Stimulated activated CD8-positive, alpha-beta memory T cell treated with anti-CD3 and anti-CD28 coated beads, Interleukin-15, amount 100 ng/mL, for 24 hours (primary cell): ENCODE results near the gene LIPE.

Experiments used
- DNase-seq: peaks from one replicate; pipeline ENCODE4 v3.0.0-alpha.2; 2020; ENCODE audit warnings: low read depth

Gene LIPE

GRCh38 chr19:42411581-42412178 is 15.5 kb downstream of the LIPE start:
- no peak for DNase-seq

GRCh38 chr19:42410371-42410770 is 16.8 kb downstream of the LIPE start:
- DNase-seq: no peak

- DNase-seq: no peak
Observed at GRCh38 chr19:42409477-42409876, 17.7 kb downstream of the LIPE start.

GRCh38 chr19:42407816-42408175 is 19.4 kb downstream of the LIPE start:
- DNase-seq: no peak

GRCh38 chr19:42407085-42407815 is 19.9 kb downstream of the LIPE start:
- no peak for DNase-seq

GRCh38 chr19:42406111-42406510 is 21.1 kb downstream of the LIPE start:
- DNase-seq: no peak

- no peak for DNase-seq
Observed at GRCh38 chr19:42403586-42403985, 23.6 kb downstream of the LIPE start.

GRCh38 chr19:42402376-42403116 is 24.6 kb downstream of the LIPE start:
- no peak for DNase-seq

- peak; percentile 61 for DNase-seq
Observed at GRCh38 chr19:42401365-42402303, 25.6 kb downstream of the LIPE start.

- DNase-seq: no peak
Observed at GRCh38 chr19:42400404-42400803, 26.8 kb downstream of the LIPE start.

GRCh38 chr19:42397263-42398166 is 29.7 kb downstream of the LIPE start:
- no peak for DNase-seq

GRCh38 chr19:42396381-42397262 is 30.6 kb downstream of the LIPE start:
- DNase-seq: peak; percentile 80

GRCh38 chr19:42394751-42395150 is 32.4 kb downstream of the LIPE start:
- no peak for DNase-seq

- DNase-seq: no peak
Observed at GRCh38 chr19:42392165-42392564, 35.0 kb downstream of the LIPE start.

GRCh38 chr19:42389899-42390298 is 37.3 kb downstream of the LIPE start, which contains the start of gene CNFN:
CNFN (minus strand) TSS chr19:42390297; CDS start chr19:42389037, 1,260 bp downstream.
- no peak for DNase-seq

- no peak for DNase-seq
Observed at GRCh38 chr19:42388851-42389489, 38.2 kb downstream of the LIPE start.

GRCh38 chr19:42386974-42387707 is 40.0 kb downstream of the LIPE start:
- peak; percentile 37 for DNase-seq

- DNase-seq: no peak
Observed at GRCh38 chr19:42380155-42380554, 47.0 kb downstream of the LIPE start.
